Suprapubic skin (tissue), 4 donors: ENCODE data around the gene ETNK2. TPM values are rescaled to one million over a fixed set of nuclear protein-coding genes. Genes with fewer than 3 reads are reported as not detected.
"Not testable (repeated sequence)": the region's sequence is repeated elsewhere in the genome, so short reads cannot be mapped to it uniquely, and the experiment has no call there.

Source experiments
- DNase-seq, 2 donors: peaks; one replicate each; pipeline ENCODE4 v3.0.0-alpha.2; 2019; ENCODE audit warnings: low spot score in 2 of 2
- H3K27ac ChIP-seq: fragments of 200-600 bp; sonication (generic); one replicate; pipeline ENCODE4 v1.5.1; 2019
- H3K27me3 ChIP-seq: fragments of 200-600 bp; sonication (generic); one replicate; pipeline ENCODE4 v1.5.1; 2019
- H3K36me3 ChIP-seq: fragments of 200-600 bp; sonication (generic); one replicate; pipeline ENCODE4 v1.5.1; 2019
- H3K4me1 ChIP-seq: fragments of 200-600 bp; sonication (generic); one replicate; pipeline ENCODE4 v1.5.1; 2019
- H3K4me3 ChIP-seq: fragments of 200-600 bp; sonication (generic); one replicate; pipeline ENCODE4 v1.5.1; 2019; ENCODE audit warnings: mild to moderate bottlenecking
- H3K9me3 ChIP-seq: fragments of 200-600 bp; sonication (generic); one replicate; pipeline ENCODE4 v1.5.1; 2019
- EP300 ChIP-seq: sonication (generic); formaldehyde crosslinking; IDR thresholded peaks from one replicate; pipeline ENCODE4 v1.6.1; 2017; ENCODE audit warnings: antibody characterized with exemption
- POLR2A ChIP-seq, 2 donors: fragments of 450-650 bp; IDR thresholded peaks; one replicate each; pipeline ENCODE4 v1.6.1; 2017; ENCODE audit warnings: antibody characterized with exemption in 2 of 2, mild to moderate bottlenecking in 2 of 2, moderate library complexity in 2 of 2
- POLR2AphosphoS5 ChIP-seq, 3 donors: sonication (generic); formaldehyde crosslinking; IDR thresholded peaks; one replicate each; pipeline ENCODE4 v1.6.1; 2017; ENCODE audit warnings: antibody characterized with exemption in 3 of 3
- WGBS: methylation state at CpG from one replicate; pipeline ENCODE4 v1.1.5; 2018; 5-methylcytosine and 5-hydroxymethylcytosine counted together
- total RNA-seq, 4 donors: library from RNA; depleted of rRNA; stranded (reverse); fragments of >200 nt; gene quantifications; one replicate each; pipeline ENCODE4 v1.1.0, GENCODE V29; 2016
- TF ChIP-seq, protein P1 (sequence below), 2 donors: fragments of 200-600 bp in 1 of 2; fragments of 450-650 bp in 1 of 2; sonication (generic) in 1 of 2; IDR thresholded peaks; one replicate each; pipeline ENCODE4 v1.5.1; 2016 to 2019; ENCODE audit warnings: antibody characterized with exemption in 2 of 2, mild to moderate bottlenecking in 1 of 2, moderate library complexity in 1 of 2

ETNK2 gene
- total RNA-seq, 4 donors from 2014 or later: 25.5 to 47.7 (median 36.0) TPM

GRCh38 chr1:204102739-204103430, 49.0 kb downstream of the ETNK2 start:
- no peak for DNase-seq
- Histone ChIP-seq H3K4me3 (no peak overlapping the region), H3K27ac (peak overlapping the region; percentile 76), H3K36me3 (no peaks in the 10 kb centered on the region), H3K9me3 (no peaks in the 10 kb centered on the region), H3K27me3 (no peaks in the 10 kb centered on the region), H3K4me1 (peaks cover 55% of the 10 kb centered on the region)
- no peak for TF ChIP-seq POLR2AphosphoS5 (IDR thresholded peaks at IDR 0.05)
- TF ChIP-seq EP300: no peak
- TF ChIP-seq POLR2A (IDR thresholded peaks at IDR 0.05): no peak
- TF ChIP-seq, protein P1, sequence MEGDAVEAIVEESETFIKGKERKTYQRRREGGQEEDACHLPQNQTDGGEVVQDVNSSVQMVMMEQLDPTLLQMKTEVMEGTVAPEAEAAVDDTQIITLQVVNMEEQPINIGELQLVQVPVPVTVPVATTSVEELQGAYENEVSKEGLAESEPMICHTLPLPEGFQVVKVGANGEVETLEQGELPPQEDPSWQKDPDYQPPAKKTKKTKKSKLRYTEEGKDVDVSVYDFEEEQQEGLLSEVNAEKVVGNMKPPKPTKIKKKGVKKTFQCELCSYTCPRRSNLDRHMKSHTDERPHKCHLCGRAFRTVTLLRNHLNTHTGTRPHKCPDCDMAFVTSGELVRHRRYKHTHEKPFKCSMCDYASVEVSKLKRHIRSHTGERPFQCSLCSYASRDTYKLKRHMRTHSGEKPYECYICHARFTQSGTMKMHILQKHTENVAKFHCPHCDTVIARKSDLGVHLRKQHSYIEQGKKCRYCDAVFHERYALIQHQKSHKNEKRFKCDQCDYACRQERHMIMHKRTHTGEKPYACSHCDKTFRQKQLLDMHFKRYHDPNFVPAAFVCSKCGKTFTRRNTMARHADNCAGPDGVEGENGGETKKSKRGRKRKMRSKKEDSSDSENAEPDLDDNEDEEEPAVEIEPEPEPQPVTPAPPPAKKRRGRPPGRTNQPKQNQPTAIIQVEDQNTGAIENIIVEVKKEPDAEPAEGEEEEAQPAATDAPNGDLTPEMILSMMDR (IDR thresholded peaks at IDR 0.05): no peak
- 38% methylated on average over 3 of the region's 3 CpGs for WGBS

DNA sequence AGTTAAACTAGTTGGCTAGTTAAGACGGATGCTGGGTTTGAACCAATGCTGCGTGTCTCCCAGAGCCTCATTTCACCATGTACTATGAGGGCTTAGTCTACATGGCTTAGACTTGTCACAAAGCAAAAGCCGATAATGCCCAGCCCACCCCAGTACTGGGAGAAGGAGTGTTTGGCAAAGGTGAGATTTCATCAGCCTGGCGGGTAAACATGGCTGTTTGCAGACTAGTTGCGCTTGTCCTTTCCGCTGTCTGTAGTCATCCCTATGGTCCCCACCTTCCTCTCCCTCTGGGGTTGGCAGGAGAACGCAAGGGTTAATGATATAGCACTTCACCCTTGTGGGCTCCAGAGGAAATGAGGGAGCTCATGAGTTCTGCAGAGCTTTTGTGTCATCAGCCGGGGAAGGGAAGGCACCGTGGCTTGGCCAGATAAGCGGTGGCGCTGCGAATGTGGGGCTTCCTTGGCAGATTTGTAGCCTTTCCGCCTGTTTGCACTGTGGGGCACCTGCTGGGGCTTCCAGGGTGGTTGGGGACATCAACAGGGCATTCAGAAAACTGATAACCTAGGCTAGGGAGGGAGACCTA, 49.7 kb downstream of the ETNK2 start:
- no peak for DNase-seq
- H3K27ac ChIP-seq: peak overlapping the region; percentile 28

DNA sequence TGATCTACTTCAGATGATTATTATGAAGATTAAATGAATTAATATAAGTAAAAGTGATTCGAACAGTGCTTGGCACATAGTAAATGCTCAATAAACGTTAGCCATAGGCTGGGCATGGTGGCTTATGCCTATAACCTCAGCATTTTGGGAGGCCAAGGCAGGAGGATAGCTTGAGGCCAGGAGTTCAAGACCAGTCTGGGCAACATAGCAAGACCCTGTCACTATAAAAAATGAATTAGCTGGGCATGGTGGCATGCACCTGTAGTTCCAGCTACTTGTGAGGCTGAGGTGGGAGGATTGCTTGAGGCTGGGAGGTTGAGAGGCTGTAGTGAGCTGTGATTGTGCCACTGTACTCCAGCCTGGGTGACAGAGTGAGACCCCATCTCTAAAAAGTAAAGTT, 52.1 kb downstream of the ETNK2 start:
- DNase-seq, H3K9me3 ChIP-seq, H3K4me3 ChIP-seq, H3K27ac ChIP-seq, H3K27me3 ChIP-seq, H3K36me3 ChIP-seq: not testable (repeated sequence)
- peaks cover 49% of the 10 kb centered on the region for H3K4me1 ChIP-seq
- 78% methylated on average over 2 of the region's 2 CpGs for WGBS

More for the DNA sequence above, 49.7 kb downstream of the ETNK2 start:
- H3K27me3 ChIP-seq: no peaks in the 10 kb centered on the region
- no peaks in the 10 kb centered on the region for H3K36me3 ChIP-seq
- 62% methylated on average over 12 of the region's 13 CpGs for WGBS
- H3K4me1 ChIP-seq: peaks cover 47% of the 10 kb centered on the region
- no peaks in the 10 kb centered on the region for H3K9me3 ChIP-seq
- no peak for TF ChIP-seq POLR2AphosphoS5 (IDR thresholded peaks at IDR 0.05)
- TF ChIP-seq POLR2A (IDR thresholded peaks at IDR 0.05): no peak
- TF ChIP-seq, protein P1 (IDR thresholded peaks at IDR 0.05): no peak
- TF ChIP-seq EP300: no peak
- no peak overlapping the region for H3K4me3 ChIP-seq

DNA sequence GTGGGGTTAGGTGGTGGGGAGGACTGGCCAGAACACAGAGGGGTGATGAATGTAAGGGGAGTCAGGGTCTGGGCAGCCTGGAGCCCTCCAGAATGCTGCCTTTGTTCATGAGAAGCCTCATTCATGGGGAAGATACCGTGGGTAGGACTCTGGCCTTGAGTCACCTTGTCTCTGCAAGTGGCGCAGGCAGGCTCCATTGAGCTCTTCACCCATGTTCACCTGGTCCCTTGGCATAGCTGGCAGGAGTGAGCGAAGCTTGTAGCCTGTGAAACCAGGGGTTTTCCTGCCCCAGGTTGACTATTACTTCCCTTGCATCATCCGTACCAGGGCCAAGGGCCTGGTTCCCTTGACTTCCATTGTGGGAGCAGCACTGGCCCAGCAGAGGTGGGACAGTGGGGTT, 53.2 kb downstream of the ETNK2 start:
- TF ChIP-seq, protein P1 (IDR thresholded peaks at IDR 0.05): no peak
- TF ChIP-seq EP300: no peak
- no peak for TF ChIP-seq POLR2A (IDR thresholded peaks at IDR 0.05)
- no peak for TF ChIP-seq POLR2AphosphoS5 (IDR thresholded peaks at IDR 0.05)
- Histone ChIP-seq H3K27ac (no peak overlapping the region), H3K4me1 (peaks cover 42% of the 10 kb centered on the region), H3K4me3 (no peak overlapping the region), H3K27me3 (no peaks in the 10 kb centered on the region), H3K9me3 (no peaks in the 10 kb centered on the region), H3K36me3 (no peaks in the 10 kb centered on the region)
- DNase-seq: no peak
- 88% methylated on average over 3 of the region's 4 CpGs for WGBS

DNA sequence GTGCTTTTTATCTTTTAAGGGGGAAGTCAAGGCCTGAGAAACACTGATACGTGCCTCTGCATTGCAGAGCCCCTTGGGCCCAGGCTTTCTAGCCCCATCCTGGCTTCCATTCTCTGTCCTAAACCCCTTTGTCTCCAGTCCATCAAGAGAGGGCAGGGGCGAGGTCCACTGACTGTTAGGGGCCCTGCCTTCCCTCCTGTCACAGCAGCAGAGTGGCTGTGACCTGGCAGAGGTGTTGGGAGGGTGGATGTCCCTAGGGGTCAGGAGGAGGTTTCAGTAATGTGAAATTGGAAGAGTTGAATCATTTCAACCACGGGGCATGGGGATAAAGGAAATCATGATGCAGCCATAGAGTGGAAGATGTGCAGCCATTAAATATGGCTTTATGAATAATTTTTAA, 54.9 kb downstream of the ETNK2 start:
- H3K4me1 ChIP-seq: peaks cover 32% of the 10 kb centered on the region
- H3K27me3 ChIP-seq: no peaks in the 10 kb centered on the region
- no peak overlapping the region for H3K27ac ChIP-seq
- no peak for TF ChIP-seq POLR2A (IDR thresholded peaks at IDR 0.05)
- TF ChIP-seq POLR2AphosphoS5 (IDR thresholded peaks at IDR 0.05): no peak
- no peak for TF ChIP-seq EP300
- TF ChIP-seq, protein P1 (IDR thresholded peaks at IDR 0.05): no peak
- DNase-seq: no peak
- no peaks in the 10 kb centered on the region for H3K36me3 ChIP-seq
- H3K9me3 ChIP-seq: no peaks in the 10 kb centered on the region
- WGBS: 71% methylated on average over 3 of the region's 3 CpGs
- no peak overlapping the region for H3K4me3 ChIP-seq
